GF-D8 (cell line): Measurements from ENCODE around the gene UACA.

Experiments
- DNase-seq: peaks from one replicate; lab custom pipeline; 2025; lab: John Stamatoyannopoulos, UW

Gene UACA

DNA sequence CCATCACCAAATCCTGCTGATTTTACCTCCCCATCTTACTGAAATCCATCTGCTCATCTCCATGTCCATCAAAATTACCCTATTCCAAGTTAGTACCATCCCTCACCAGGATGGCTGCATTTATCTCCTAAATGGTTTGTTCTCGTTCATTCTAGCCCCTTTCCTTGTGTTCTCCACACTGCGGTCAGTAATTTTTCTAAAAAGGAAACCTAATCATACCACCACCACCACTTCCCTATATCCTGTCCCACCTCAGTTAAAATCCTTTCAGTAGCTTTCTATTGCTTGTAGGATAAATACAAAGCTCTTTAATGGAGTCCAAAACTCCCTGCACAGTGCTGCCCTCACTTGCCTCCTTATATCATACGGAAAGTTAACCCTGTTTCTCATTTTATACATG lies 51.1 kb downstream of the UACA start:
- DNase-seq = no peak

- no peak for DNase-seq
These were observed 52.6 kb downstream of the UACA start for GRCh38 chr15:70710714-70711113.

- no peak for DNase-seq
These were observed 54.5 kb downstream of the UACA start for GRCh38 chr15:70708839-70709238.

DNA sequence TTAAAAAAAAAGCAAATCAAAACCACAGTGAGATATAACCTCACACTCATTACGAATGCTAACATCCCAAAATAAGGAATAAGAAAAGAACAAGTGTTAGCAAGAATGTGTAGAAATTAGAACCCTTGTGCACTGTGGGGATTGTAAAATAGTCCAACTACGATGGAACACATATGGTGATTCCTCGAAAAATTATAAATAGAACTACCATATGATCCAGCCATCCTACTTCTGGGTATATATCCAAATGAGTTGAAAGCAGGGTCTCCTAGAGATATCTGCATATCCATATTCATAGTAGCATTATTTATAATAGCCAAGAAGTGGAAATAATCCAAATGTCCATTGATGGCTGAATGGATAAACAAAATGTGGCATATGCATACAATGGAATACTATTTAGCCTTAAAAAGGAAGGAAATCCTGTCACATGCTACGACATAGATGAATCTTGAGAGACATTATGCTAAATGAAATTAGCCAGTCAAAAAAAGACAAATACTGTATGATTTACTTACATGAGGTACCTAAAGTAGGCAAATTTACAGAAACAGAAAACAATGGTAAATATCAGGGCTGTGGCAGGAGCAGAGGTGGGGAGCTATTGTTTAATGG lies 55.6 kb downstream of the UACA start:
- no peak for DNase-seq

DNA sequence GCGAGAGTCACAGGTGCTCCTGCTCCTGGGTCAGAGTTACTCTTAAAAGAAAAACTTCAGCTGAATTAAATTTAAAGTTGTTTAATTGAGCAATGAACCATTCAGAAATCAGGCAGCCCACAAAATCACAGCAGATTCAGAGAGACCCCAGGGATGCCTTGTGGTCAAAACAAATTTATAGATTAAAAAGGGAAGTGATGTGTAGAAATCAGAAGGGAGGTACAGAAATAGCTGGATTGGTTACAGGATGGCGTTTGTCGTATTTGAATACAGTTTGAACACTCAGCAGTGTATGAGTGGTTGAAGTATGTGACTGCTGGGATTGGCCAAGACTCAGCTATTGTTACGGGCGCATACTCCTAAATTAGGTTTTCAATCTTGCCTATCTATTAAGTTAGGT lies 58.6 kb downstream of the UACA start:
- DNase-seq = no peak

DNA sequence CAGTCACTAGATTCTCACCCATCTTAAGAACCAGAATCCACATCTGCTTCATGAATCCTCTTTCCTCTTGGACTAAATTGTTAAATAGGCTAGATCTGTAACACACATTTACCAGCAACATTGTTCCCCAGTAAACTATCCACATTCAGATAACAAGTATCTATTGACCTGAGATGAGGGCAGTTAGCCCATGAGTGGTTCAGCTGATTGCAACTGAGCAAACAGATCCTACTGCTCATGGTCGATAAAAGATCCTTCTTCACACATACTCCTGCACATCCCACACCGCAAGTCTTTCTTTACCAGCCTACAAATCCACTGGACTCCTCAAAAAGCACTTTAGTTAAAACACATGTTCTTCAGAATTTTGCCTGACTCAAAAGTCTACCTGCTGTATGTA lies 59.2 kb downstream of the UACA start:
- DNase-seq = no peak

DNA sequence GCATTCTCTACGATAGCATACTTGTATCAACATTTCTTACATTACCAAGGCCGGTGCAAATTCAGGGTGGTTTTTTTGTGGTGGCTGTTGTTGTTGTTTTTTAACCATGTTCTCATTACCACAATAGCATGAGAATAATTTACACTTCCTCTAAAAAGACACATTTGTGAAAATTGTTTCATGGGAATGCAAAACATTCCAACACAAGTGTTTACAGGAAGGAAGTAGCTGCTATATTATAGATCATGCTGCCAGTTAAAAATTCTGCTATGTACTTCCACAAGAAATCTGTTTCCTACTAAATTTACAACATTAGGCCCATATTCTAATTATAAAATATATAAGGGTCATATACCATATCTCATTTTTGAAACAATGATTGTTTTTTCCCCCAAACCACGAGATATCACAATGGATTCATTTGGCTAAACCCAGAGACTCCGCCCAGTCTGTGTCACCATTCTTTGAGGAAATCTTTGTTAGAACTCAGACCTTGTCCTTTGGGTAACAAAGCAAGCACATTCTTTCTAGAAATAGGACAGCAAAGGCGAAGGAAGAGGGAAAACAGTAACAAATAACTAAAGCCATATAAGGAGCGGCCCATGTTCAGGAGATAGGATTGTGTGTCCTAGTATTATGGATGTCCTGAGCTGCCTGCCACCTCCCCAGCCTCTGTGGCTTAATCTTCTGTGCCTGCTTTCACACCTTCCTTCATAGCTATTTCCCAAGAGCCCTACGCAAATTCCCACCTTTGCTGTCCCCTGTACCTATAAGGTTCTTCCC lies 60.1 kb downstream of the UACA start:
- DNase-seq = no peak

DNA sequence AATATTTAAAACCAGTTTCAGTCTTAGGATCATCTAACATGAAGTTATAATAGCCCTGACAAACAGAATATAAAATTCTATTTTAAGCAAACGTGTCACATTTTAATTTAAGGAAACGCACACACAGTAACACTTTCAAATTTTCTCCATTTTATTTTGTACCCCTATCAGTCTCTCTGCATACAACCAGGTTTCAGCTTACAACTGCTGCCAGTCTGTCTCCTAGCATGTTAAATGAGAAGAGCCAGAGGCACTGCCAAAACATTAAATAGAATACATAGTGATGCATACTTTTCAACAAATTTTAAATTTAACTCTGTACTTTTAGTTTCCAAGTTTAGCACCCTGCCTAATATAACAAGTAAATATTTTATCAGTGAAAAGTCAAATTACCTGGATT lies 60.8 kb downstream of the UACA start:
- no peak for DNase-seq

GRCh38 chr15:70701891-70702568 lies 61.3 kb downstream of the UACA start:
- no peak for DNase-seq

DNA sequence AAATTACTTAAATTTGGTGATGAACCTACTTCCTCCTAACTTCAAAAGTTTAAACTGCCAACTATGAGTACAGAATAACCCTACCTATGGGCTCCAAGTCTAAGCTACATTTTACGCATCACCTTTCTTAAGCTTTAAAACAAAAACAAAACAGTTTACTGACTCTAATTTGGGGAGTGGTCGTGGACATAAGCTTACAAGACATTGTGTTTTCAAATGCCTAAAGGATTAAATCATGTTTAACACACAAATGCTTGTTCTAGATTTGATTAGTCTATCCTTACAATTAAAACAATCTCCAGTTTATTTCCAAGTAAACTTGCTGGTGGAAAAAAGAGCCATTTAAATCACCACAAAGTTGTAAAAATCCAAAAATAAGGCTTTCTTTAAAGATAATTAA lies 62.2 kb downstream of the UACA start:
- no peak for DNase-seq

DNA sequence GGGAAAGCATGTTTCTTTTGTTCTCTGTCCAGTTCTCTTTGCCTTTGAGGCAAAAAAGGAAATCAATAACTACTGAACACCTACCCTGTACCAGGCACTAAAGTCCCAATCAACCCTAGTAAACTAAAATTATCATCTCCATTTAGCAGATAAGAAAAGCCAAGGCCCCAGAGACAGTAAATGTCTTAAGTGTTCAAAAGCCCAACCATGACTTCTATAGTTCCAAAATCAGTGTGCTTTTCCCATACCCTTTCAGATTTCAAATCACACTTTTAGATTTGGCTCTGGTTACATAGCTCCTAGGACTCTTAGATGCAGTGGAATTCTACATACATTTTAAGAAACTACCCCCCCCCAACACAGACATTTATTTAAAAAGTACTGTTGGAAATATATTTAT lies 63.5 kb downstream of the UACA start:
- DNase-seq = no peak

DNA sequence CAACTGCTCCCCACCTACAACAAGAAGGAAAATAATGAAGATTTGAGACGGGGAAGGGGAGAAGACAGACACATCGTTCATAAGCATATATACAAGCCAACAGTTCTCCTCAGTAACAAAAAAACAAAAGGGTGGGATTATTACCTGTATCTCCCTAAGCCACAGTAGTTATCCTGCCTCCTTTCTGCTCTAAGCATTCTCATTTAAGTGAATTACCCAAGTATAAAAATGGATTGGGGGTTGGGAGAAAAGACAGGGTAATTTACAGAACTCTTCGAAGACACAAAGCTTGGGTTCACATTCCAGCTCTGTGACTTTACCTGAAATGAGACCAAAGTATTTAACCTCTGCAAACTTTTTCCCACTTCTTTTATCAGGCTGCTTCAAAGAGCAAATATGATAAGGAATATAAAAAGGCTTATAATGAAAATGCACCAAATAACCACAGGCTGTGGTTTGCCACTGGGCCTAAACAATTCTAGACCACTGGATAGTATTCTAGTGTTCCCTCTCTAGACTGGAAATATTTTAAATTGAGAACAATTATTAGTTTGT lies 64.4 kb downstream of the UACA start:
- DNase-seq = no peak

- no peak for DNase-seq
These were observed 64.9 kb downstream of the UACA start for GRCh38 chr15:70698426-70698825.

DNA sequence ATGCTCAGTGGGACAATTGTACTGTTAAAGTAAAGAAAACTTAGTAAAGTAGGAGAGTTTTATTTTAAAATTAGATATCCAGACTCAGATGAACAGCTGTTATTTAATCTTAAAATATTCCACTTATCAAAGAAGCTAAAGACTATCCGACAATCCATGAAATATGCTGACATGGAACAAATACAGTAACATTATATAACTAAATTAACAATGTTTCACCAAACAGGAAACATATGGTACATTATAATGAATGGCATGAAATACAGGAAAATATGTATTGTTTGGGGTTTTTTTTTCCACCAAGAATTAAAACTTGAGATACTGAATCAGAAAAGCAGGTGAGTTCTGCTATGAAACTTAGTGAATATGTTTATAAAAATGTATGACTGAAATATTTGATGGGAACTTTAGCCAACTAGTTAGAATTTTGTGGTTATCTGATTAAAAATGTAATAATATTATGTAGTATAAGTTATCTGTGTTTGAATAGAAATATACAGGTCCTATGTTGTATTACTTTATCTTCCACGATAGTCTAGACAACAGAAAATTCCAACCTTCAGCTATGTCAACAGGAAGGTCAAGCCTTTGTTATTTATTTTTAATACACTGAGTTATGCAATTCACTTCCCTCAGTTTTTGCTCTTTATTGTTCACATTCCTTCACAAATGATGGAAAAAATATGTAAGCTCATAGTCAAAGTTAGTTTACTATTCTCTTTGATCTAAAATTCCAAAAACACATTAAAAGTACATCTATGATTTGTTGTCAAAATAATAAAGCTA lies 72.7 kb downstream of the UACA start:
- no peak for DNase-seq

DNA sequence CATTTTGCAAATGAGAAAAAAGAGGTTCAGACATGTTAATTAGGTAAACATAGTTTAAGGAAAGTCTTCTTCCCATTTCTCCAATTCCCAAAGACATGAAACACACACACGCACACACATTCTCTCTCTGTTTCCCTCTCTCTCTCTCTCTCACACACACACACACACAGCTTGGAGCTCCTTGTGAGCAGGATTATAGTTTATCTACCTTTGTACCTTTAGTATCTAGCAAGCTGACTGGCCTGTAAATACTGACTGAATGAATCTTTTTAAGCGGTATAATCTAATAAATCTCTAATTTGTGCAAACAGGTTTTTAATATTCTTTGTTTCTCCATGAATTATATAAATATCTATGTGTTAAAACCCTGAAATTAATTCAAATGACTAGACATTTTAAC lies 73.3 kb downstream of the UACA start:
- no peak for DNase-seq

DNA sequence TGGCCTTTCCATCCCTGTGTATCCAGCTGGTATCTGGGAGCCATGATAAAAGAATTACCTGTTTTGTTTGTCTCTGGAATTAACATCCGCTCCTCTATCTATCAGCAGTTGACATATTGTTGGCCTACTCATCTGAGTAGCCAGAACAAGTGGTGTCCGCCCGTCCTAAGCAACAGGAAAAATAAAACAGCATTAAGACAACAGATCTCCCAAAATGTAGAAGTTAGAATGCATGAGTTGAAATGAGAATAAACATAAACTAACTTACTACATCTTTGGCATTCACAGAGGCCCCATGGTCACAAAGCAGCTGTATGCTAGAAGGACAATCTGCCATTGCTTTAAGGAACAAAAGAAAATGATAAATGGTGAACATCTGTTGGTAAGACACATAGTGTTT lies 75.9 kb downstream of the UACA start:
- no peak for DNase-seq

DNA sequence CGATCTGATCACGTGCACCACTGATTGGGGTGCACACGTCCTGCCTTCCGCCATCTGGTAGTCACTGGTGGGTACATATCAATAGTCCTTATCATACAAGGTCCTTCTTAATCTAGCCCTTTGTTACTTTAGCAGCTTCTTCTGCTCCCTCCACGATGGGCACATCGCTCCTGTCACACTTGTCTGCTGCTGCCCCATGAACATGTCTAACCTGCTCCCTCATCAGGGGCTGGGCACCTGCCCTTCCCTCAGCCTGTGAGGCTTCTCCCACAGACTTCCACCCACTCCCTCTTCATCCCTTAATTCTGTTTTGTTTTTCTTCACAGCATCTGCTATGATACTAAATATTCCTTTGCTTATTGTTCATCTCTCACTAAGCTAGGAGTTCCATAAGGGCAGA lies 82.5 kb downstream of the UACA start:
- no peak for DNase-seq

GRCh38 chr15:70679919-70680231 lies 83.5 kb downstream of the UACA start:
- no peak for DNase-seq

GRCh38 chr15:70672081-70672480 lies 91.3 kb downstream of the UACA start:
- DNase-seq = peak; percentile 38

GRCh38 chr15:70670680-70671079 lies 92.7 kb downstream of the UACA start:
- no peak for DNase-seq

- DNase-seq = no peak
These were observed 93.2 kb downstream of the UACA start for GRCh38 chr15:70669966-70670658.
